Activated CD4-positive, alpha-beta T cell treated with anti-CD3 and anti-CD28 coated beads, Interleukin-2, amount 50 U/mL, for 4 hours (primary cell): ENCODE measurements around the gene PLD6.
"Not testable (repeated sequence)": the region's sequence is repeated elsewhere in the genome, so short reads cannot be mapped to it uniquely, and the experiment has no call there.

ENCODE experiments used
- DNase-seq, 2 experiments: peaks; one replicate each; pipeline ENCODE4 v3.0.0-alpha.2; 2020

PLD6 gene, protein sequence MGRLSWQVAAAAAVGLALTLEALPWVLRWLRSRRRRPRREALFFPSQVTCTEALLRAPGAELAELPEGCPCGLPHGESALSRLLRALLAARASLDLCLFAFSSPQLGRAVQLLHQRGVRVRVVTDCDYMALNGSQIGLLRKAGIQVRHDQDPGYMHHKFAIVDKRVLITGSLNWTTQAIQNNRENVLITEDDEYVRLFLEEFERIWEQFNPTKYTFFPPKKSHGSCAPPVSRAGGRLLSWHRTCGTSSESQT

DNA sequence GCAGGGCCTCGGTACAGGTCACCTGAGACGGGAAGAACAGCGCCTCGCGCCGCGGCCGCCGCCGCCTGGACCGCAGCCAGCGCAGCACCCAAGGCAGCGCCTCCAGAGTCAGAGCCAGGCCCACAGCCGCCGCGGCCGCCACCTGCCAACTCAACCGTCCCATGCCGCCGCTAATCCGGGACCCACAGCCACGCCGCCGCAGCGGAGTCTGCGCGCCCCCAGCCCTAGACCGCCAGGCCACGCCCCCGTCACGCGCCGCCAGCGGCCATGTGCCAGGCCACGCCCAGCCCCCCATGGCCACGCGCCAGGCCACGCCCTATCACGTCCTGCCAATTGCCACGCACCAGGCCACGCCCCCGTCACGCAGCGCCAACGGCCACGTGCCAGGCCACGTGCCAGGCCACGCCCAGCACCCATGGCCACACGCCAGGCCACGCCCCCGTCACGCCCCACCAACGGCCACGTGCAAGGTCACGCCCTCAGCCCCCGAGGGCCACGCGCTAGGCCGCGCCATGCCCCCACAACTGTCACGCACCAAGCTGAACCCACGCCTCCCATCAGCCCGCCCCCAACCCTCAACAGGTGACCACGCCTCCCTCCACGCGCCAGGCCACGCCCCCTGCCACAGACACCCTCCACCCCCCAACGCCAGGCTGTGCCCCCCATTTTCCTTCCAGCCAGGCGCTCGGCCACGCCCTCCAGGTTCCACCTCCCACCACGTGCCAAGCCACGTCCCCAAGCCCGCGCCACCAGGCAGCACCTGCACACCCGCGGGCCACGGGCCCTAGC is at the start of gene PLD6:
TSS of gene PLD6 (minus strand) at position 210 of the 789 bp plus-strand sequence. CDS start at position 163, 47 bp downstream.
- peak; percentile 93 to 94 for DNase-seq

DNA sequence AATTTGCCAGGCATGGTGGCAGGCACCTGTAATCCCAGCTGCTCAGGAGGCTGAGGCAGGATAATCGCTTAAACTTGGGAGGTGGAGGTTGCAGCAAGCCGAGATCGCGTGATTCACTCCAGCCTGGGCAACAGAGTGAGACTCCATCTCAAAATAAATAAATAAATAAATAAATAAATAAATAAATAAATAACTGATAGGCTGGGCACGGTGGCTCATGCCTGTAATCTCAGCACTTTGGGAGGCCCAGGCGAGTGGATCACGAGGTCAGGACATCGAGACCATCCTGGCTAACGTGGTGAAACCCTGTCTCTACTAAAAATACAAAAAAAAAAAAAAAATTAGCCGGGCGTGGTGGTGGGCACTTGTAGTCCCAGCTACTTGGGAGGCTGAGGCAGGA is 49.6 kb upstream of the PLD6 start:
- DNase-seq = not testable (repeated sequence)

DNA sequence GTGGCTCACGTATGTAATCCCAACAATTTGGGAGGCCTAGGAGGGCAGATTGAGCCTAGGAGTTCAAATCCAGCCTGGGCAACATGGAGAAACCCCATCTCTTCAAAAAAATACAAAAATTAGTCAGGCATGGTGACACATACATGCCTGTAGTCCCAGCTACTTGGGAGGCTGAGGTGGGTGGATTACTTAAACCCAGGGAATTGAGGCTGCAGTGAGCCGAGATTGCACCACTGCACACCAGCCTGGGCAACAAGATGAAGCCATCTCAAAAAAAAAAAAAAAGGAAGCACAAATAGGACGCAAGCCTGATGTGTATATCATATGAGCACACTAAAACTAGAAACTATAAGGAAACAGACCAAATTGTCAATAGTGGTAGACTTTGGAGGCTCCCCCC is 47.9 kb upstream of the PLD6 start:
- DNase-seq = no peak

DNA sequence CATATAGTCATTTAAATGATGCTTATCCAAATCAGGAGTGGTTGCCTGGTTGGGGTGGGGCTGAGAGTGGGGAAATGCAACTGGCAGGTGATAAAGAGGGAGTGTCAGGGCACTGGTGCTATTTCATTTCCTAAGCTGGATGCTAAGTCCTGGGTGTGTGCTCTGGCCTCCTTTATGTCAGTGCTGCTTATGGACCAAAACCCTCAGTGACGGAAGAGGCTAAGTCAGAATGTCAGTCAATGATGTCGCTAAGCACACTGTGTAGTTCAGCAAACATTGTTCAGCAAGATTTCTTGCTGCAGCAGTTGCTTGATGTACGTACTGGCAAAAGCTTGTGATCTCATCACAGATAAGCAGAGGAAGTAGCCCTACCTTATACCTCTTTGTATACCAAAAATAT is 47.3 kb upstream of the PLD6 start:
- no peak for DNase-seq

DNA sequence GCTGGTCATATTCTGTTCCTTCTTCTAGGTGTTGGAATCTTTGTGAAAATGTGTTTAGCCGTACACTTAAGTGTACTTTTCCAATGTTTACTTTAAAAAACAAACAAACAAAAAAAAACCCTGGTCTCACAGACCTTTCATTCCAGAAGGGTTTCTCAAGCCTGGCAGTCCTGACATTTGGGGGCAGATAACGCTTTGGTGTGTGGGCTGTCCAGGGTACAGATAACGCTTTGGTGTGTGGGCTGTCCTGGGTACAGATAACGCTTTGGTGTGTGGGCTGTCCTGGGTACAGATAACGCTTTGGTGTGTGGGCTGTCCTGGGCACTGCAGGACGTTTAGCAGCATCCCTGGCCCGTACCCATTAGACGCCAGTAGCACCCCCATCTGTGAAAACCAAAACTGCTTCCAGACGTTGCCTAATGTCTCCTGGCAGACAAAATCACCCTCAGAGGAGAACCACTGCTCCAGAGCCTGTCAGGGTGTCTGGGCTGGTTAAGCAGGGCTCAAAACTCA is 46.1 kb upstream of the PLD6 start:
- no peak for DNase-seq

DNA sequence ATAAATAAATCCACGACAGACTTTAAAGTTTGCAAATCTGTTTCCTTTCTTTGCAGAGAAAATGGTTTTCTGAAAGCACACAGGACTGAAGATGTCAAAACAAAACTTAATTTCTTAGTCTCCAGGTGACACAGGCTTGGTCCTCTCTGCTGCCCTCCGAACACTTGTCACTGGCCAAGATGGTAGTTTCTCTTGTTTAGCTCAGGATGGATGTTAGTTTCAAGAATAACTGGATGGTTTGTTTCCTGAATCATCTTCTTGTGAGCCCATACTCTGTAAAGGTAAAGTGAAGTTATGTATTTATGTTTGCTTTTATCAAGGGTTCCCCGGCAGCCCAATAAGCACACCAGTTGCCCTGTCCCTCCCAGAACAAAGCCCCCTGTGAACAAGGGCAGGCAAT is 40.7 kb upstream of the PLD6 start:
- no peak for DNase-seq

DNA sequence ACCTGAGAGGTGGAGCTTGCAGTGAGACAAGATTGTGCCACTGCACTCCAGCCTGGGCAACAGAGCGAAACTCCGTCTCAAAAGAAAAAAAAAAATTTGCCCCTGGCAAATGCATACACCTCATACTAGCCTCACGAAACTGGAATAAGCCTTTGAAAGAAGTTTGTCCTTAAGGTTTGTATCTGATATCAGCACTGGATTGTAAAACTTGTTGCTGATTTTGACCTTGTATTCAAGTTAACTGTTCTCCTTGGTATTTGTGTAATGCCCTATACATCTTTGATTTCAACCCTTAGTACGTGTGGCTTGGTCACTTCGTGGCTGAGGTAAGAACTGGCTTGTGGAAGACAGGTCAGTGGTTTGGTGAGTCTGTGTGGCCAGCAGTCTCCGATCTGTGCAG is 37.0 kb upstream of the PLD6 start:
- DNase-seq = no peak

DNA sequence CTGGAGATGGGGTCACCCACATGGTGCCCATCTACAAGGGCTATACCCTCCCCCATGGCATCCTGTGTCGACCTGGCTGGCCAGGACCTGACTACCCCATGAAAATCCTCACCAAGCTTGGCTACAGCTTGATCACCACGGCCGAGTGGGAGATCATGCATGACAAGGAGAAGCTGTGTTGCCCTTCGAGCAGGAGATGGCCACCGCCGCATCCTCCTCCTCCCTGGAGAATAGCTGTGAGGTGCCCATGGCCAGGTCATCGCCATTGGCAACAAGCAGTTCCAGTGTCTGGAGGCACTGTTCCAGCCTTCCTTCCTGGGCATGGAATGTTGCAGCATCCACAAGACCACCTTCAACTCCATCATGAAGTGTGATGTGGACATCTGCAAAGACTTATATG is 36.1 kb upstream of the PLD6 start:
- DNase-seq = no peak

DNA sequence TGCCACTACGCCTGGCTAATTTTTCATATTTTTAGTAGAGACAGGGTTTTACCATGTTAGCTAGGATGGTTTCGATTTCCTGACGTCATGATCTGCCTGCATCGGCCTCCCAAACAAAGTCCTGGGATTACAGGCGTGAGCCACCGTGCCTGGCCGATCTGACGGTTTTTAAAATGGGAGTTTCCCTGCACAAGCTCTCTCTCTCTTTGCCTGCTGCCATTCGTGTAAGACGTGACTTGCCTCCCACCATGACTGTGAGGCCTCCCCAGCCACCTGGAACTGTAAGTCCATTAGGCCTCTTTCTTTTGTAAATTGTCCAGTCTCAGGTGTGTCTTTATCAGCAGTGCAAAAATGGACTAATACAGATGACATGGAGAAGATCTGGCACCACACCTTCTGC is 35.5 kb upstream of the PLD6 start:
- no peak for DNase-seq

DNA sequence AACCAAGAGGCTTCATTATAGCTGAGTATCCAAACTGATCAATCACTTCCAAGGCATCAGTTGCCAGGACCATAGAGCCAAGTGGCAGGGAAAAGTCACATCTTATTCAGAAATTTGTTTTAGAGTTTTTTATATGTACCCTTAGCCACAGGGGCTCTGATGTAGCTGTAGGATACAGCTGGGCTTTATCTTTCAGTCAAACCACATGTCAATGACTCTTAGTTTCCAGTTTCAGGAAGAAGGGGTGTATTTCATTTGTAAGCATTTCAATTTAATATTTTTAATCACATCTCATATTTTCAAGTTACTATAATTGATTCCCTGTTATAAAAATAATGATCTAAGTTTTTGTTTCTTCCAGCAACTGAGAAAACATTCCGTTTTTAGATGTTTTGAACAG is 33.7 kb upstream of the PLD6 start:
- DNase-seq = no peak

DNA sequence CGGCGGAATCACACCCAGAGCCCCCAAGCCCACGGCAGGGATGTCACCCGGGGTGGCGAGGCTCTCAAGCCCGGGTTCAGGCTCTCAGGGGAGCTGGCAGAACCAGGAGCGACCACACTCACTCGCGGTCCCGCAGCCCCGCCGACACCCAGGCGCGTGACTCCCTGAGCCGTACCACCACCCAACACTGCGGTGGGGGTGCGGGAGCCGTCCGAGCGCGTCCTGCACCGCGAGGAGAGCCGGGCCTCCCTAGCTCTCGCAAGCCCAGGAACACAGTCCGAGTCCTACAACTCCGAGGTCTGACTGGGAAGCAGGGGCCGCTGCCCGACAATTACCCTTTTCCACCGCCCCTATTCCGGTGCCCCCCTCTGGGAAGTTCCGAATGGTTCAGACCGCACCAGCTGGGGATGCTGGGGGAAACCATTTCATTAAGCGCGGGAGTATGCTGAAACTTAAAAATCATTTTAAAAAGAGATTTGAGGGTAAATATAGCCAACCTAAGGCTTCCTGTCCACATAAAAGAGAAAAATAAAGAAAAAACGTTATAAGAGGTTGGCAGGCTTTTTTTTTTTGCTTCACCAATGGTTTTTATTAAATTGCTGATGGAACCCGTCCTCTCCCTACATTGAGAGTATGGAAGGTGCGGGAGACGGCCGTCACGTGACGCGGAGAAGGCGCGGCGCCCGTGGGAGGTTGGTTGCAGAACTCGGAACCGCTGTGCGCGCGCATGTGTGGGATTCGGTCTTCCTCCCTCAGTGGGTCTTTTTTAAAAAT is 31.1 kb upstream of the PLD6 start, which contains the start of gene FLCN:
TSS of gene FLCN (minus strand) at position 143 of the 774 bp plus-strand sequence. CDS start 9,031 bp downstream, outside the sequence.
- DNase-seq = peak; percentile 90

DNA sequence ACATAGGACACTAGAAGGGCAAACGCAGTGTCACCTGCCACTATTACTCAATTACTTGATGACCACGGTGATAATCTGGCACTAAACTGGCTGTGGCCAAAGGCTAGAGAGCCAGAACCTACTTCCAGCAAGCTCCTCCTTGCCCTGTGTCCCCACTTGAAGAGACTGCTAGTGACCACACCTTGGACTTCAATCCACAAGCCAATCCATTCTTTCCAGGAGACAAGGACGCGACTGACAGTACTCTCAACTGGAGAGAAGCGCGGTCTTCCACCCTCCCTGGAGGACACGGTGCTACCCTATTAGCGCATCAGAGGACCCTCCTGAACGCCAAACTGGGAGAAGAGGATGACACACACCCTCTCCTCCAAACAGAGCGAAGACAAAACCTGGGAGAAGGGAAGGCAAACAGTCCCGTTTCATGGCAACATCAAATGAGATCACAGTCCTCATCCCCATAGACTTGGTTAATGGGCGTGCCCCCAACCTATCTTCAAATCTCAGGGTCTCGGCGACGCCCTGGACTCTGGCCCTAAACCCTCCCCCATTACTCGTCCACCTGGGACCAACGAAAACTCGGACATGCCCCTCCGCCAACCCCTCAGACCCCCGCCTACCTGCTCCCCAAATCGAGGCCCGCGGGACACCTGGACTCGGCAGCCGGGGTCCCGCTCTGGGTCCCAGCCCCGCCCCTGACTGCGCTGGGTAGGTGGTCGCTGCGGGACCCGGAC is 30.3 kb upstream of the PLD6 start:
- peak in 1 of 2 experiments; percentile 2 for DNase-seq

DNA sequence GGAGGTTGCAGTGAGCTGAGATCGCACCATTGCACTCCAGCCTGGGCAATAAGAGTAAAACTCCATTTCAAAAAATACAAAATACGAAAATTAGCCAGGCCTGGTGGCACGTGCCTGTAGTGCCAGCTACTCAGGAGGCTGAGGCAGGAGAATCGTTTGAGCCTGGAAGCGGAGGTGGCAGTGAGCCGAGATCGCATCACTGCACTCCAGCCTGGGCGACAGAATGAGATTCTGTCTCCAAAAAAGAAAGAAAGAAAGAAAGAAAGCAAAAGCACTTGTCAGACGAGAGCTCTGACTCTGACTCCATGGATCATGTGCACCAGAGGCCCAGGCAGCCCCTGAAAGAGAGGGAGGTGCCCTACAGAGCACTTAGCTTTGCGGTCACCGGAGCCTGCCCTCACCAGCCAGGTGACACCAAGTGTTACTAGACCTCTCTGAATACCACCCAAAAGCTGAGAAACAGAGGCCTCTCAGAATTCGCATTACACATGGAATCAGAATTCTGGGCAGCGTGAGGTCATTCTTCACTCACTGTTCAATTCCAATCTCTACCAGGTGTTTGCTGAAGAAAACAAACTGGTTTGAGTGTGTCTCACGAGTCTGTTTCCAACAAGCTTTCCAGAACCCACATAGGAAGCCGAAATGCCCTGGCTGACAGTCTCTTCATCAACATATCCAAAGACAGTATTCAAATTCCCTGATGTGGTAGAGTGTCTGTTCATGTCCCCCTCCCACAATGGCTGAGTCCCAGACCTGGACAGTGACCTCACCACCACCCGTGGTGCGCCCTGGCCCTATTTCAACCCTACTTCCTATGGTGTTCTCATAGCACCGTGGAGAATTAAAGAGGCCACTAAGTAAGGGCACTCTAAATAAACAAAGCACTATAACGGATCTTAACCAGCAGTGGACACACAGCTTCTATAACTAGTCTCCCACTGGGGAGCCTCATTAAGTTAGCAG is 29.4 kb upstream of the PLD6 start:
- DNase-seq = no peak

DNA sequence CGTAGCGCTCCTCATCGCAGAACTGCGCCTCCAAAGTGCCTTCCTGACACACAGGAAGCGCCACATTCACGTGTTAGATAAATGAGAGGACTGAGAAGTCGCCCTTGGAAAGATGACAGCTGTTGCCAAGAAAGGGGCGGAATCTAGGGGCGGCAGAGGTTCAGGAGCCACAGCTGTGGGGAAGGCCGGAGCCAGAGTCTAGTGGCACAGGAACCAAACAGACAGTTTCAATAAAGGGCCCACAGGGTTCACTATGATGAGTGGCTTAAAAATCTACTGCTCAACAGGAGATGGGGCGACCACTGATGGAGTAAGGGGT is 26.1 kb upstream of the PLD6 start:
- DNase-seq = no peak

DNA sequence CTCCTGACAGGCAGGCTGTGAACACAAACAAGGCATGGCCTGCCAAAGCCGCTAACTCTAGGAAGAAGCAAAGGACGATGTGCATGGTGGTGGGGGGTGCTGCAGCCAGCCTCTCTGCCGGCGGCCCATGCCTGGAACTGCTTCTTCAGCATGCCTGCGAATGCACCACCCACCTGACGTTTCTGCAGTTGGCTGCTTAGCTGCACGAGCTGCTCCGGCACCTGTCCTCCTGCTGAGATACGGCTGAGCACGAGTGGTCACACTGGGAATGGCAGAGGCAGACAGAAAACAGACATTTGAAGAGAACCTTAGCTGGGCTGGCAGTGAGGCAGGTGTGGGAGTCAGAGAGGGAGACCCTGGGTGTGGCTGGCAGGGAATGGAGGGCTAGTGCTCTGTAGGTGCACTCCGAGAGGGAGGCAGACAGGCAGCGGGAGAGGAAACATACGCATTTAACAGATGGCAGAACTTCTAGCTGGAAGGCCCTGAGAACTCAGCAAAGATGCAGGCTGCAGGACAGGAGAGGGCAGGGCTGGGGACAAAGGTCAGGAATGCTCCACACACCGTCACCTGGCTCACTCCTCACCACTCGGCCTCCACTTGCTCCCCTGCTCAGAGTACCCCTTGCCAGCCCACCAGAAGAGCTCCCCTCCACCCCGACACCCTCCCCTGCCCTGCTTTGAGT is 25.6 kb upstream of the PLD6 start:
- DNase-seq = no peak

DNA sequence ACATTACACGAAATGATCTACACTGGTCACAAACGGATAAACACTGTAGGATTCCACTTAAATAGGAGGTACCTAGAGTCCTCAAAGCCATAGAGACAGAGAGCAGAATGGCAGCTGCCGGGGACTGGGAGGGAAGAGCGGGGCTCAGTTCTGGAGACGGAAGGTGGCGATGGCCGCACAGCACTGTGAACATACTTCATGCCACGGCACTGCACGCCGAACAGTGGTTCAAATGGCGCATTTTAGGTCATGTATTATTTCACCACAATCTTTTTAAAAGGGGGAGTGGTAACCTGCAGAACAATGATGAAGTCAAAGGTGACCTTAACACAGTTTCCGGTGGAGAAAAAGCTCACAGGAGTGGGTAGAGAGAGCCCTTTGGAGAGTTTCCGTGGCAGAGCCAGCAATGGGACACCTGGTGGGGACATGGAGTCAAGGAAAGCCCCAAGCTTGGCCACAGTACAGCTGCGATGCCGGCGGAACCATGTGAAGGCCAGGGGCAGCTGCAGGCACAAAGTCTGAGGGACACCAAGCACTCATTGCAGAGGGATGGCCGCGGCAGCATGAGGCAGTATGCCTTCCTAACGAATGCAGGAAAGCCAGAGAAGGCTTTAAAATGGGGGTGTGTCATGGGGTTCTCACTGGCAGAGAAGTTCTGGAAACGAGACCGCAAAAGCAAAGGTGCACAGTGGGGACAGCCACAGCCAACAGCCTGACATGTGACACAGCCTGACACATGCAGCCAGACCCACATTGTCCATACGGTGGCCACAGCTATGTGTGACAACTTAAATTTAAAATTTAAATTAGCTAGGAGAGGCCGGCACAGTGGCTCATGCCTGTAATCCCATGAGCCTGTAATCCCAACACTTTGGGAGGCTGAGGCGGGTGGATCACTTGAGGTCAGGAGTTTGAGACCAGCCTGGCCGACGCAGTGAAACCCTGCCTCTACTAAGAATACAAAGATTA is 23.6 kb upstream of the PLD6 start:
- DNase-seq = no peak

DNA sequence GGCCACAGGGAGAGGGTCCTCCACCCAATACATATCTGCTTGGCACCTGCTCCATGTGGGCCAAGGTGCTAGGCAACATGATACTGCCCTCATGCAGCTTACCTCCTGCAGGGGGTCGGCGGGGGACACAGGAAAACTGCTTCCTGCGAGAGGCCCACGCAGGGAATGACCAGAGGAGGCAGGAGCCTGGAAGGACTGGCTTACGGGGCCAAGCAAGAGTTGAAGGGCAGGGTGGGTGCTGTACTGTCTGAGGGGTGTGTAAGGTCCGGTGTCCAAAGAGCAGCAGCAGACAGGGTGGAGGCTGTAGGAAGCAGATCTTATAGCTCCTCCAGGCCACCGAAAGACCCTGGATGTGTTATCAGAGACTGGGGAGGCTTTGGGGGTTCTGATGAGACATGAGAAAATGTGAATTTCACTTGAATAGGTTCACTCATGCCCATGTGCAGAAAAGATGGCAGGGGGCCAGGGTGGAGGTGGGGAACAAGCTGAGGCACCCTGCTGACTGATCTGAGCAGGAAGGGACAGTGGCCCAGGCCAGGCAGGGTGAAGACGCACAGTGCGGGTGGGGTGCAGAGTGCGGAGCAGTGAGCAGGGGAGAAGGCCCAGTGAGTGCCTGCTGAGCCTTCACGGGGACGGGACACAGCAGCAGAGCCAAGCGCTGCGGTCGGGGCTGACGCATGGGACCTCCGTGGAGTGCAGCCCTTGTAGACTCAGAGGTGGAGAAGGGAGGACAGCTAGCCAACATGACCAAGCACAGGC is 22.6 kb upstream of the PLD6 start:
- no peak for DNase-seq

DNA sequence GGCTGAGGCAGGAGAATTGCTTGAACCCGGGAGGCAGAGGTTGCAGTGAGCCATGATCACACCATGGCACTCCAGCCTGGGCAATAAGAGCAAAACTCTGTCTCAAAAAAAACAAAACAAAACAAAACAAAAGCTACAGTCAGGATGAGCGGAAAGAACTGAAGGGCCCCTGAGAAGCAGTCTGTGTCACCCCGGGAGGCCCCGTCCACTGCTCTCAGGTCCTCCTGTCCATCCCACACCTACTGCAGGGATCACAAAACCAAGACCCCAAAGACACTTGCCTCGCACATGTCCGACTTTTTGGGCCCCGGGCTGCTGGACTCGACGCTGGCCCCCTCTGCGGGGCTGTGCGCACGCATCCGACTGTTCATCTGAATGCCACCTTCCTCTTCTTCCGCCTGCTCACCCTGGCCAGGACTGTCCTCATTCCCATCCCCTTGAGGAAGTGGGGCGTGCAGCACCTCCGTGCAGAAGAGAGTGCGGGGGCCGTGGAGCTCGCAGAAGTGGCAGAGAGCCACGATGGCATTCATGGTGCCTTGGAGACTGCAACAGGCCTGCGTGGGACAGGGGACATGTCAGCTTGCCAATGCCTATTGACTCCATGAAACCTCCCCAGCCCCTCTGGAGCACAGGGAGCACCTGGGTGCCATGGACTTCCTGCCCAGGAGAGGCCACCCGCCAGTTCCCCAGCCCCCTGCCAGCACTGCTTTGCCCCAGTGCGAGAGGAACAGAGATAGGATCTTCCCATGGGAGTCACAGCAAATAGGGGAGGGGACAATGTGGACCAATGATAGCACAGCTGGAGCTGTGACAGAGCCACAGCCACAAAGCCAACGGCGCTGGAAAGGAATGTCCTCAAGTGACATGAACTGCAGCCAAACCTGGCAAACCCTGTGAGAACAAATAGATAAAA is 21.7 kb upstream of the PLD6 start:
- DNase-seq = no peak
